Posterior cingulate gyrus (tissue), 11 donors: ENCODE results near the gene NUDT3.
"Not testable (repeated sequence)": the region's sequence is repeated elsewhere in the genome, so short reads cannot be mapped to it uniquely, and the experiment has no call there.

Experiments
- DNase-seq, 10 donors: peaks; one replicate each; pipeline versions ENCODE4 v3.0.0 to v3.0.0-alpha.2; 2020 to 2021; ENCODE audit warnings: mixed read lengths in 3 of 10
- intact Hi-C: fragments of 100-400 bp; cut with DNase I; formaldehyde crosslinking; loops from one replicate; pipeline ENCODE4 v1.15.1; 2023

The NUDT3 gene

GRCh38 chr6:34392497-34393190 lies at the start of gene NUDT3:
TSS of gene NUDT3 (minus strand) at chr6:34392669. CDS start at chr6:34392362, 307 bp downstream.
- intact Hi-C loops: loop anchor here (1.0 to 10.0 kb wide), 4 partner anchors 23 to 143 kb away; partner anchors contain the start of gene SMIM29
- DNase-seq: peak; percentile 91 to 99 (median 94)

- DNase-seq: peak in 1 of 10 donors; percentile 4
- intact Hi-C loops: no loop called here
Measured at GRCh38 chr6:34441526-34441925, 49.1 kb upstream of the NUDT3 start.

GRCh38 chr6:34439442-34439841 lies 47.0 kb upstream of the NUDT3 start:
- intact Hi-C loops: no loop called here
- DNase-seq: no peak

- intact Hi-C loops: no loop called here
- DNase-seq: no peak
Measured at GRCh38 chr6:34438705-34439104, 46.2 kb upstream of the NUDT3 start.

GRCh38 chr6:34437644-34437970 lies 45.1 kb upstream of the NUDT3 start:
- no peak for DNase-seq
- intact Hi-C loops: no loop called here

GRCh38 chr6:34436803-34437643 lies 44.6 kb upstream of the NUDT3 start:
- DNase-seq: peak in 1 of 10 donors; percentile 57
- intact Hi-C loops: no loop called here

GRCh38 chr6:34435916-34436315 lies 43.4 kb upstream of the NUDT3 start:
- intact Hi-C loops: no loop called here
- peak in 1 of 10 donors; percentile 14 for DNase-seq

- intact Hi-C loops: loop anchor here (5.0 kb wide), 1 partner anchor 182 kb away; no protein-coding TSS in a partner anchor
- peak; percentile 87 to 99 (median 92) for DNase-seq
Measured at GRCh38 chr6:34425498-34426410, 33.3 kb upstream of the NUDT3 start, which contains the start of gene RPS10. TSS of gene RPS10 (minus strand) at chr6:34426069. CDS start at chr6:34425221, 848 bp downstream.

GRCh38 chr6:34425132-34425497 lies 32.6 kb upstream of the NUDT3 start:
- no peak for DNase-seq
- intact Hi-C loops: loop anchor here (5.0 kb wide), 1 partner anchor 182 kb away; no protein-coding TSS in a partner anchor

- no peak for DNase-seq
- intact Hi-C loops: loop anchor here (5.0 kb wide), 1 partner anchor 183 kb away; no protein-coding TSS in a partner anchor
Measured at GRCh38 chr6:34424200-34425131, 32.0 kb upstream of the NUDT3 start.

GRCh38 chr6:34423254-34423653 lies 30.8 kb upstream of the NUDT3 start:
- intact Hi-C loops: no loop called here
- DNase-seq: no peak

- no peak for DNase-seq
- intact Hi-C loops: loop anchor here (10.0 kb wide), 1 partner anchor 254 kb away; no protein-coding TSS in a partner anchor
Measured at GRCh38 chr6:34418367-34418766, 25.9 kb upstream of the NUDT3 start.

- intact Hi-C loops: loop anchor here (10.0 kb wide), 1 partner anchor 252 kb away; no protein-coding TSS in a partner anchor
Measured at GRCh38 chr6:34416877-34417371, 24.5 kb upstream of the NUDT3 start.

GRCh38 chr6:34414999-34415858 lies 22.8 kb upstream of the NUDT3 start:
- intact Hi-C loops: loop anchor here (1.0 to 10.0 kb wide), 4 partner anchors 23 to 250 kb away; partner anchors contain the start of genes NUDT3 and SMIM29
- DNase-seq: peak in 5 of 10 donors; percentile 29 to 64 (median 51)

More at GRCh38 chr6:34416877-34417371, 24.5 kb upstream of the NUDT3 start:
- peak in 3 of 10 donors; percentile 17 to 82 (median 22) for DNase-seq

GRCh38 chr6:34412643-34413214 lies 20.3 kb upstream of the NUDT3 start:
- intact Hi-C loops: loop anchor here (10.0 kb wide), 1 partner anchor 248 kb away; no protein-coding TSS in a partner anchor
- DNase-seq: no peak

GRCh38 chr6:34412016-34412415 lies 19.5 kb upstream of the NUDT3 start:
- peak in 7 of 10 donors; percentile 31 to 92 (median 60) for DNase-seq
- intact Hi-C loops: loop anchor here (10.0 kb wide), 1 partner anchor 247 kb away; no protein-coding TSS in a partner anchor

- intact Hi-C loops, DNase-seq: not testable (repeated sequence)
Measured at GRCh38 chr6:34407915-34408314, 15.4 kb upstream of the NUDT3 start.
